ENCODE results near the gene RSU1.

RSU1 gene

GRCh38 chr10:16717622-16718395 lies 99.4 kb downstream of the RSU1 start:
- no peak for DNase-seq (ENCODE audit: extremely low spot score)
- ChIA-PET CTCF (no interaction called here), POLR2A (no interaction called here)
- no peak for TF ChIP-seq CTCF (IDR thresholded peaks at IDR 0.05; ENCODE audit: control extremely low read depth, extremely low read depth, low read depth, missing control alignments)

GRCh38 chr10:16716051-16716450 lies 101.2 kb downstream of the RSU1 start:
- TF ChIP-seq CTCF (IDR thresholded peaks at IDR 0.05; ENCODE audit: control extremely low read depth, extremely low read depth, low read depth, missing control alignments): no peak
- ChIA-PET CTCF (no interaction called here), POLR2A (no interaction called here)
- DNase-seq (ENCODE audit: extremely low spot score): no peak

- no peak for DNase-seq (ENCODE audit: extremely low spot score)
- no peak for TF ChIP-seq CTCF (IDR thresholded peaks at IDR 0.05; ENCODE audit: control extremely low read depth, extremely low read depth, low read depth, missing control alignments)
- ChIA-PET CTCF (no interaction called here), POLR2A (no interaction called here)
Observed at GRCh38 chr10:16713290-16713689, 103.9 kb downstream of the RSU1 start.

GRCh38 chr10:16712883-16713282 lies 104.3 kb downstream of the RSU1 start:
- TF ChIP-seq CTCF (IDR thresholded peaks at IDR 0.05; ENCODE audit: control extremely low read depth, extremely low read depth, low read depth, missing control alignments): no peak
- ChIA-PET POLR2A (no interaction called here), CTCF (no interaction called here)
- DNase-seq (ENCODE audit: extremely low spot score): no peak

GRCh38 chr10:16700331-16700730 lies 116.9 kb downstream of the RSU1 start:
- ChIA-PET CTCF (interaction anchor here (1.0 kb wide), 1 partner anchor 13 kb away, joined by 3 read pairs; no protein-coding TSS in a partner anchor), POLR2A (no interaction called here)
- no peak for DNase-seq (ENCODE audit: extremely low spot score)
- no peak for TF ChIP-seq CTCF (IDR thresholded peaks at IDR 0.05; ENCODE audit: control extremely low read depth, extremely low read depth, low read depth, missing control alignments)

GRCh38 chr10:16699435-16700057 lies 117.7 kb downstream of the RSU1 start:
- no peak for DNase-seq (ENCODE audit: extremely low spot score)
- ChIA-PET CTCF (interaction anchor here (1.0 kb wide), 1 partner anchor 13 kb away, joined by 3 read pairs; no protein-coding TSS in a partner anchor), POLR2A (no interaction called here)
- no peak for TF ChIP-seq CTCF (IDR thresholded peaks at IDR 0.05; ENCODE audit: control extremely low read depth, extremely low read depth, low read depth, missing control alignments)
